Activated naive CD4-positive, alpha-beta T cell (primary cell): Measurements from ENCODE around the gene CACNA1E.
"Not testable (repeated sequence)": the region's sequence is repeated elsewhere in the genome, so short reads cannot be mapped to it uniquely, and the experiment has no call there.

Experiments
- DNase-seq, 4 experiments: peaks; one replicate each; lab custom pipeline; 2025; lab: John Stamatoyannopoulos, UW

Gene CACNA1E

GRCh38 chr1:181517181-181517875, 34.0 kb downstream of the CACNA1E start:
- no peak for DNase-seq

- no peak for DNase-seq
Observed at GRCh38 chr1:181518152-181518551, 34.8 kb downstream of the CACNA1E start.

GRCh38 chr1:181522864-181523263, 39.5 kb downstream of the CACNA1E start:
- no peak for DNase-seq

- DNase-seq = no peak
Observed at GRCh38 chr1:181525104-181525721, 41.9 kb downstream of the CACNA1E start.

- DNase-seq = not testable (repeated sequence)
Observed at GRCh38 chr1:181528241-181528640, 44.9 kb downstream of the CACNA1E start.

GRCh38 chr1:181531441-181531840, 48.1 kb downstream of the CACNA1E start:
- no peak for DNase-seq

- DNase-seq = no peak
Observed at GRCh38 chr1:181531951-181532600, 48.8 kb downstream of the CACNA1E start.

- DNase-seq = no peak
Observed at GRCh38 chr1:181538836-181539235, 55.5 kb downstream of the CACNA1E start.

GRCh38 chr1:181541458-181541857, 58.1 kb downstream of the CACNA1E start:
- DNase-seq = no peak

GRCh38 chr1:181541947-181542346, 58.6 kb downstream of the CACNA1E start:
- DNase-seq = no peak

GRCh38 chr1:181542406-181542805, 59.1 kb downstream of the CACNA1E start:
- not testable (repeated sequence) for DNase-seq

GRCh38 chr1:181545395-181545794, 62.1 kb downstream of the CACNA1E start:
- DNase-seq = no peak

GRCh38 chr1:181548497-181548896, 65.2 kb downstream of the CACNA1E start:
- DNase-seq = no peak

GRCh38 chr1:181551249-181551648, 67.9 kb downstream of the CACNA1E start:
- no peak for DNase-seq

GRCh38 chr1:181551754-181552153, 68.4 kb downstream of the CACNA1E start:
- no peak for DNase-seq

- DNase-seq = no peak
Observed at GRCh38 chr1:181554465-181554864, 71.1 kb downstream of the CACNA1E start.

GRCh38 chr1:181556631-181557030, 73.3 kb downstream of the CACNA1E start:
- DNase-seq = no peak

GRCh38 chr1:181557313-181557712, 74.0 kb downstream of the CACNA1E start:
- DNase-seq = no peak

GRCh38 chr1:181558416-181558815, 75.1 kb downstream of the CACNA1E start:
- no peak for DNase-seq

GRCh38 chr1:181559142-181559541, 75.8 kb downstream of the CACNA1E start:
- DNase-seq = no peak

- no peak for DNase-seq
Observed at GRCh38 chr1:181562395-181562794, 79.1 kb downstream of the CACNA1E start.

GRCh38 chr1:181568736-181569135, 85.4 kb downstream of the CACNA1E start:
- no peak for DNase-seq

GRCh38 chr1:181577475-181577874, 94.2 kb downstream of the CACNA1E start:
- no peak for DNase-seq
